ENCODE measurements around the gene ELOA.
"Not testable (repeated sequence)": the region's sequence is repeated elsewhere in the genome, so short reads cannot be mapped to it uniquely, and the experiment has no call there.

ELOA gene

GRCh38 chr1:23788695-23789094 lies 45.4 kb downstream of the ELOA start:
- Mint-ChIP-seq H3K36me3 (peaks cover 5% of the 10 kb centered on the region), H3K4me3 (peak overlapping the region; percentile 6), H3K27ac (peak overlapping the region; percentile 22), H3K27me3 (no peaks in the 10 kb centered on the region), H3K9me3 (ENCODE audit: low read depth) (no peaks in the 10 kb centered on the region), H3K4me1 (ENCODE audit: low read depth) (peaks cover 17% of the 10 kb centered on the region)

- peak within 1 kb of the TSS; percentile 93 for H3K27ac Mint-ChIP-seq
- H3K4me3 Mint-ChIP-seq, result peak within 1 kb of the TSS; percentile 99
- no peaks in the 10 kb centered on the region for H3K9me3 Mint-ChIP-seq (ENCODE audit: low read depth)
- peaks cover 5% of the 10 kb centered on the region for H3K36me3 Mint-ChIP-seq
- no peaks in the 10 kb centered on the region for H3K27me3 Mint-ChIP-seq
- H3K4me1 Mint-ChIP-seq (ENCODE audit: low read depth), result peaks cover 19% of the 10 kb centered on the region
Measured at GRCh38 chr1:23790696-23791515, 47.6 kb downstream of the ELOA start, which contains the start of gene LYPLA2. LYPLA2 (plus strand) TSS chr1:23791145; CDS start chr1:23792683, 1,538 bp downstream.

- Mint-ChIP-seq H3K27me3 (no peaks in the 10 kb centered on the region), H3K36me3 (peaks cover 3% of the 10 kb centered on the region), H3K27ac (peak overlapping the region; percentile 93), H3K9me3 (ENCODE audit: low read depth) (no peaks in the 10 kb centered on the region), H3K4me3 (peak overlapping the region; percentile 99), H3K4me1 (ENCODE audit: low read depth) (peaks cover 19% of the 10 kb centered on the region)
Measured at GRCh38 chr1:23791516-23792047, 48.3 kb downstream of the ELOA start.

GRCh38 chr1:23792151-23792945 lies 49.1 kb downstream of the ELOA start:
- Mint-ChIP-seq H3K4me3 (peak overlapping the region; percentile 99), H3K4me1 (ENCODE audit: low read depth) (peaks cover 19% of the 10 kb centered on the region), H3K27me3 (no peaks in the 10 kb centered on the region), H3K36me3 (peaks cover 3% of the 10 kb centered on the region), H3K9me3 (ENCODE audit: low read depth) (no peaks in the 10 kb centered on the region), H3K27ac (no peak overlapping the region)

- Mint-ChIP-seq H3K27ac (peak overlapping the region; percentile 50), H3K36me3 (peaks cover 2% of the 10 kb centered on the region)
Measured at GRCh38 chr1:23793018-23793781, 49.9 kb downstream of the ELOA start.

GRCh38 chr1:23793861-23794731 lies 50.8 kb downstream of the ELOA start:
- Mint-ChIP-seq H3K36me3 (peaks cover 2% of the 10 kb centered on the region), H3K4me1 (ENCODE audit: low read depth) (peaks cover 21% of the 10 kb centered on the region), H3K9me3 (ENCODE audit: low read depth) (no peaks in the 10 kb centered on the region), H3K27me3 (no peaks in the 10 kb centered on the region), H3K27ac (no peak overlapping the region), H3K4me3 (no peak overlapping the region)

More at GRCh38 chr1:23793018-23793781, 49.9 kb downstream of the ELOA start:
- Mint-ChIP-seq H3K9me3 (ENCODE audit: low read depth) (no peaks in the 10 kb centered on the region), H3K27me3 (no peaks in the 10 kb centered on the region), H3K4me1 (ENCODE audit: low read depth) (peaks cover 19% of the 10 kb centered on the region), H3K4me3 (peak overlapping the region; percentile 35)

- not testable (repeated sequence) for H3K27me3 Mint-ChIP-seq; H3K36me3 Mint-ChIP-seq; H3K9me3 Mint-ChIP-seq (ENCODE audit: low read depth); H3K4me3 Mint-ChIP-seq; H3K27ac Mint-ChIP-seq
- H3K4me1 Mint-ChIP-seq (ENCODE audit: low read depth), result peaks cover 23% of the 10 kb centered on the region
Measured at GRCh38 chr1:23794732-23795182, 51.5 kb downstream of the ELOA start.

GRCh38 chr1:23795676-23796465 lies 52.6 kb downstream of the ELOA start:
- Mint-ChIP-seq H3K36me3 (peaks cover 2% of the 10 kb centered on the region), H3K4me3 (no peak overlapping the region), H3K9me3 (ENCODE audit: low read depth) (no peaks in the 10 kb centered on the region), H3K4me1 (ENCODE audit: low read depth) (peaks cover 18% of the 10 kb centered on the region), H3K27me3 (no peaks in the 10 kb centered on the region), H3K27ac (no peak overlapping the region)

- H3K27me3 Mint-ChIP-seq, result no peaks in the 10 kb centered on the region
- H3K4me3 Mint-ChIP-seq, result no peak overlapping the region
- peaks cover 2% of the 10 kb centered on the region for H3K36me3 Mint-ChIP-seq
- H3K4me1 Mint-ChIP-seq (ENCODE audit: low read depth), result peaks cover 15% of the 10 kb centered on the region
- no peak overlapping the region for H3K27ac Mint-ChIP-seq
- H3K9me3 Mint-ChIP-seq (ENCODE audit: low read depth), result no peaks in the 10 kb centered on the region
Measured at GRCh38 chr1:23796466-23797271, 53.4 kb downstream of the ELOA start.

- H3K36me3 Mint-ChIP-seq, result peaks cover 2% of the 10 kb centered on the region
- H3K9me3 Mint-ChIP-seq (ENCODE audit: low read depth), result no peaks in the 10 kb centered on the region
- H3K27me3 Mint-ChIP-seq, result no peaks in the 10 kb centered on the region
- H3K27ac Mint-ChIP-seq, result peak overlapping the region; percentile 50
- H3K4me3 Mint-ChIP-seq, result no peak overlapping the region
- H3K4me1 Mint-ChIP-seq (ENCODE audit: low read depth), result peaks cover 10% of the 10 kb centered on the region
Measured at GRCh38 chr1:23797478-23798448, 54.5 kb downstream of the ELOA start.

GRCh38 chr1:23798662-23799142 lies 55.4 kb downstream of the ELOA start:
- Mint-ChIP-seq H3K36me3 (peaks cover 2% of the 10 kb centered on the region), H3K27ac (peak overlapping the region; percentile 10), H3K27me3 (no peaks in the 10 kb centered on the region), H3K9me3 (ENCODE audit: low read depth) (no peaks in the 10 kb centered on the region), H3K4me3 (peak overlapping the region; percentile 98), H3K4me1 (ENCODE audit: low read depth) (peaks cover 10% of the 10 kb centered on the region)

GRCh38 chr1:23799255-23799569 lies 55.9 kb downstream of the ELOA start:
- H3K27ac Mint-ChIP-seq, result no peak overlapping the region
- peaks cover 10% of the 10 kb centered on the region for H3K4me1 Mint-ChIP-seq (ENCODE audit: low read depth)
- H3K4me3 Mint-ChIP-seq, result peak overlapping the region; percentile 98
- H3K27me3 Mint-ChIP-seq, result no peaks in the 10 kb centered on the region
- no peaks in the 10 kb centered on the region for H3K9me3 Mint-ChIP-seq (ENCODE audit: low read depth)
- peaks cover 2% of the 10 kb centered on the region for H3K36me3 Mint-ChIP-seq
